Measurements from ENCODE around the gene CLPSL1. TPM values are rescaled to one million over a fixed set of nuclear protein-coding genes. Genes with fewer than 3 reads are reported as not detected.

CLPSL1 gene
- total RNA-seq, 1 donor from 2014 or later, result not detected

- H3K9me3 ChIP-seq, result no peaks in the 10 kb centered on the region
- no peak overlapping the region for H3K4me3 ChIP-seq
- DNase-seq (ENCODE audit: extremely low spot score in 2 of 2), result no peak
- no peaks in the 10 kb centered on the region for H3K27me3 ChIP-seq
- no peak for TF ChIP-seq CTCF (IDR thresholded peaks at IDR 0.05)
- no peak for TF ChIP-seq POLR2A (IDR thresholded peaks at IDR 0.05)
- intact Hi-C loops (cut with DNase I), result no loop called here
- no peaks in the 10 kb centered on the region for H3K4me1 ChIP-seq
- H3K27ac ChIP-seq, result no peak overlapping the region
- no peaks in the 10 kb centered on the region for H3K36me3 ChIP-seq
Observed at GRCh38 chr6:35745509-35745908, 35.3 kb upstream of the CLPSL1 start.

- no peaks in the 10 kb centered on the region for H3K9me3 ChIP-seq
- TF ChIP-seq POLR2AphosphoS5 (IDR thresholded peaks at IDR 0.05; ENCODE audit: insufficient read depth in 1 of 2, low read depth in 1 of 2), result no peak
- no peak for TF ChIP-seq CTCF (IDR thresholded peaks at IDR 0.05)
- no peak for TF ChIP-seq POLR2A (IDR thresholded peaks at IDR 0.05)
- no peaks in the 10 kb centered on the region for H3K4me1 ChIP-seq
- intact Hi-C loops (cut with DNase I), result no loop called here
- H3K36me3 ChIP-seq, result no peaks in the 10 kb centered on the region
- DNase-seq (ENCODE audit: extremely low spot score in 2 of 2), result no peak
- no peak overlapping the region for H3K27ac ChIP-seq
- H3K27me3 ChIP-seq, result no peaks in the 10 kb centered on the region
- no peak overlapping the region for H3K4me3 ChIP-seq
Observed at GRCh38 chr6:35746516-35746915, 34.3 kb upstream of the CLPSL1 start.

- Histone ChIP-seq H3K36me3 (no peaks in the 10 kb centered on the region), H3K4me1 (no peaks in the 10 kb centered on the region), H3K27ac (no peak overlapping the region), H3K9me3 (no peaks in the 10 kb centered on the region), H3K4me3 (no peak overlapping the region), H3K27me3 (no peaks in the 10 kb centered on the region)
- no peak for TF ChIP-seq POLR2A (IDR thresholded peaks at IDR 0.05)
- TF ChIP-seq CTCF (IDR thresholded peaks at IDR 0.05), result no peak
- TF ChIP-seq POLR2AphosphoS5 (IDR thresholded peaks at IDR 0.05; ENCODE audit: insufficient read depth in 1 of 2, low read depth in 1 of 2), result no peak
- intact Hi-C loops (cut with DNase I), result no loop called here
- DNase-seq (ENCODE audit: extremely low spot score in 2 of 2), result no peak
Observed at GRCh38 chr6:35747877-35748276, 32.9 kb upstream of the CLPSL1 start.

GRCh38 chr6:35750557-35750956 is 30.3 kb upstream of the CLPSL1 start:
- intact Hi-C loops (cut with DNase I), result no loop called here
- H3K27me3 ChIP-seq, result no peaks in the 10 kb centered on the region
- TF ChIP-seq POLR2A (IDR thresholded peaks at IDR 0.05) (no peak), CTCF (IDR thresholded peaks at IDR 0.05) (no peak)
- no peak for DNase-seq (ENCODE audit: extremely low spot score in 2 of 2)
- H3K4me3 ChIP-seq, result no peak overlapping the region
- H3K9me3 ChIP-seq, result no peaks in the 10 kb centered on the region
- H3K36me3 ChIP-seq, result no peaks in the 10 kb centered on the region
- H3K4me1 ChIP-seq, result no peaks in the 10 kb centered on the region
- H3K27ac ChIP-seq, result no peak overlapping the region

- TF ChIP-seq POLR2AphosphoS5 (IDR thresholded peaks at IDR 0.05; ENCODE audit: insufficient read depth in 1 of 2, low read depth in 1 of 2) (no peak), CTCF (IDR thresholded peaks at IDR 0.05) (no peak), POLR2A (IDR thresholded peaks at IDR 0.05) (no peak)
- no peak for DNase-seq (ENCODE audit: extremely low spot score in 2 of 2)
- H3K27ac ChIP-seq, result no peak overlapping the region
- H3K4me1 ChIP-seq, result no peaks in the 10 kb centered on the region
- no peaks in the 10 kb centered on the region for H3K27me3 ChIP-seq
- H3K9me3 ChIP-seq, result no peaks in the 10 kb centered on the region
- intact Hi-C loops (cut with DNase I), result no loop called here
- H3K4me3 ChIP-seq, result no peak overlapping the region
- H3K36me3 ChIP-seq, result no peaks in the 10 kb centered on the region
Observed at GRCh38 chr6:35751594-35751993, 29.2 kb upstream of the CLPSL1 start.

Data from vagina (tissue), 2 donors.